B cell (primary cell): Measurements from ENCODE around the gene GMNC. TPM values are rescaled to one million over a fixed set of nuclear protein-coding genes. Genes with fewer than 3 reads are reported as not detected.

ENCODE experiments used
- ATAC-seq: fragments of 200-7000 bp; cut with Tn5 transposase; one replicate; pipeline ENCODE4 v1.10.0; 2021; ENCODE audit warnings: low read depth, mild to moderate bottlenecking, moderate number of reproducible peaks, moderate library complexity
- CTCF ChIA-PET: fragments of 350-600 bp; sonication (Branson Sonifier 250); formaldehyde crosslinking; loops from one replicate; lab custom pipeline; 2021; ENCODE audit warnings: antibody characterized with exemption, inconsistent platforms; lab: Charles Lee
- POLR2A ChIA-PET: fragments of 350-600 bp; sonication (Branson Sonifier 250); formaldehyde crosslinking; loops from one replicate; lab custom pipeline; 2021; ENCODE audit warnings: antibody characterized with exemption; lab: Charles Lee
- DNase-seq: peaks from one replicate; pipeline ENCODE4 v3.0.0; 2013
- H2AFZ ChIP-seq: 2 replicates; pipeline ENCODE4 v1.6.1; 2012; ENCODE audit warnings: mild to moderate bottlenecking, low read depth, low read length; ENCODE audit not compliant: insufficient read depth, poor library complexity, severe bottlenecking
- H3K27ac ChIP-seq, 2 donors: 1 replicate in 1 of 2; 2 replicates in 1 of 2; pipeline ENCODE4 v1.5.1; 2012 to 2013; ENCODE audit warnings: low read length in 2 of 2, mild to moderate bottlenecking in 2 of 2, moderate library complexity in 1 of 2
- H3K27me3 ChIP-seq, 4 experiments: fragments of 200-600 bp in 1 of 4; sonication (generic) in 1 of 4; replicated peaks in 1 of 4; 1 replicate in 2 of 4; 2 replicates in 2 of 4; pipeline versions ENCODE4 v1.6.1 to v1.7.0; 2013 to 2016; ENCODE audit warnings: low read length in 3 of 4, mild to moderate bottlenecking in 2 of 4, mixed read lengths in 1 of 4, moderate library complexity in 1 of 4; ENCODE audit not compliant: insufficient read depth in 4 of 4, control insufficient read depth in 3 of 4; ENCODE audit errors: control extremely low read depth in 1 of 4
- H3K36me3 ChIP-seq, 2 experiments: replicated peaks in 1 of 2; 1 replicate in 1 of 2; 2 replicates in 1 of 2; pipeline versions ENCODE4 v1.6.1 to v1.7.1; 2013; ENCODE audit warnings: low read length in 1 of 2; ENCODE audit not compliant: insufficient read depth in 2 of 2, control insufficient read depth in 1 of 2; ENCODE audit errors: control extremely low read depth in 1 of 2, extremely low read depth in 1 of 2
- H3K4me1 ChIP-seq, 2 donors: fragments of 200-600 bp in 1 of 2; sonication (generic) in 1 of 2; 1 replicate in 1 of 2; 2 replicates in 1 of 2; pipeline versions ENCODE4 v1.5.1 to v1.6.1; 2013 to 2017; ENCODE audit warnings: low read length in 2 of 2; ENCODE audit not compliant: control insufficient read depth in 2 of 2, insufficient read depth in 2 of 2
- H3K4me2 ChIP-seq: replicated peaks from 2 replicates; pipeline ENCODE3; 2012; ENCODE audit warnings: mild to moderate bottlenecking, low read depth, low read length; ENCODE audit not compliant: poor library complexity, severe bottlenecking
- H3K4me3 ChIP-seq, 5 experiments: fragments of 200-600 bp in 1 of 5; sonication (generic) in 1 of 5; 1 replicate in 3 of 5; 2 replicates in 2 of 5; pipeline versions ENCODE4 v1.5.1 to v1.7.0; 2011 to 2016; ENCODE audit warnings: low read length in 4 of 5, mild to moderate bottlenecking in 4 of 5, low read depth in 2 of 5, control low read depth in 1 of 5, moderate library complexity in 1 of 5; ENCODE audit not compliant: insufficient read depth in 1 of 5; ENCODE audit errors: control extremely low read depth in 1 of 5, extremely low read depth in 1 of 5
- H3K79me2 ChIP-seq: fragments of 200-600 bp; sonication (generic); one replicate; pipeline ENCODE4 v1.6.0; 2016; ENCODE audit warnings: low read length; ENCODE audit not compliant: control insufficient read depth, insufficient read depth
- H3K9ac ChIP-seq: fragments of 200-600 bp; sonication (generic); 2 replicates; pipeline ENCODE4 v1.6.1; 2017; ENCODE audit warnings: mild to moderate bottlenecking, low read length, moderate library complexity
- H3K9me3 ChIP-seq, 3 donors: one replicate each; pipeline versions ENCODE4 v1.6.1 to v1.7.1; 2013; ENCODE audit warnings: low read length in 2 of 3; ENCODE audit not compliant: control insufficient read depth in 2 of 3, insufficient read depth in 1 of 3; ENCODE audit errors: control extremely low read depth in 1 of 3
- H4K20me1 ChIP-seq: 2 replicates; pipeline ENCODE4 v1.6.0; 2012; ENCODE audit warnings: mild to moderate bottlenecking, low read length; ENCODE audit not compliant: insufficient read depth, control insufficient read depth, poor library complexity, severe bottlenecking
- H3K27ac Mint-ChIP-seq: one replicate; pipeline ENCODE4 v1.8.0; 2021; ENCODE audit warnings: mixed read lengths
- H3K27me3 Mint-ChIP-seq: one replicate; pipeline ENCODE4 v1.8.0; 2021; ENCODE audit warnings: mixed read lengths
- H3K4me1 Mint-ChIP-seq: one replicate; pipeline ENCODE4 v1.8.0; 2021; ENCODE audit warnings: mixed read lengths
- H3K4me3 Mint-ChIP-seq: one replicate; pipeline ENCODE4 v1.8.0; 2021; ENCODE audit warnings: mixed read lengths
- H3K9me3 Mint-ChIP-seq: one replicate; pipeline ENCODE4 v1.8.0; 2022; ENCODE audit warnings: mixed read lengths; ENCODE audit not compliant: insufficient read depth
- EZH2 ChIP-seq: IDR thresholded peaks from 2 replicates; pipeline ENCODE4 v1.6.1; 2012; ENCODE audit warnings: borderline replicate concordance, low read depth, mild to moderate bottlenecking, moderate library complexity, low read length; ENCODE audit not compliant: insufficient read depth, poor library complexity, severe bottlenecking
- WGBS: methylation state at CpG from one replicate; pipeline ENCODE4 v1.1.5; 2013; ENCODE audit warnings: missing lambda C conversion rate; ENCODE audit not compliant: insufficient coverage; 5-methylcytosine and 5-hydroxymethylcytosine counted together
- intact Hi-C: fragments of 100-400 bp; cut with micrococcal nuclease; formaldehyde crosslinking; loops from one replicate; pipeline ENCODE4 v1.10.0; 2022
- polyA plus RNA-seq: library from polyadenylated mRNA; depleted of rRNA; stranded (reverse); fragments of >200 nt; gene quantifications from 2 replicates; pipeline ENCODE4 v1.2.3, GENCODE V29; 2012
- total RNA-seq, 2 donors: library from RNA; stranded (reverse); fragments of 120-200 nt in 1 of 2; gene quantifications; 1 replicate in 1 of 2; 2 replicates in 1 of 2; pipeline versions ENCODE4 v1.2.3 to v1.2.4, GENCODE V29; 2013 to 2022
- TF ChIP-seq, protein P1 (sequence below): fragments of 200-600 bp; IDR thresholded peaks from one replicate; pipeline ENCODE4 v1.8.0; 2022; ENCODE audit warnings: antibody characterized with exemption, mild to moderate bottlenecking

GMNC gene
- total and polyA plus RNA-seq, 2 donors (not counting 1 experiment from before 2014, with no cell fraction given) = not detected

DNA sequence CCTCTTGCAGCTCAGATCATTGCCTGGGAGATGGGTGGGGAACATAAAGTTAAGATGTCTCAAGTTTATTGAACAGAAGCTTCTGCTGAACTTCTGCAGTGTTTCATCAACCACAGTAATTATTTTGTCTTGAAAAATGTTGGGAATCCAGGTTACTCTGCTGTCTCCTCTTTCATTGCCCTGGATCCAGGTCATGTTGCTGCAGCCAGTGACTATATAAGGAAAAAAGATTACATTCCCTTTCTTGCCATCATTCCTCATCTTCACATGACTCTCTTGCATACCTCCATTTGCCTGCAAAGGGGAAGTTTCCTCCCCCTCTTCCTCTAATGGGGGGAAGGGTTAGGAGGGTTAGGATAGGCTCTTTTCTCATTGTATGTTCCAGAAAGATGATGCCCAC lies 15.1 kb downstream of the GMNC start:
- H3K36me3 ChIP-seq = no peaks in the 10 kb centered on the region
- Mint-ChIP-seq H3K9me3 (no peaks in the 10 kb centered on the region), H3K27ac (no peak overlapping the region), H3K27me3 (no peaks in the 10 kb centered on the region), H3K4me3 (no peak overlapping the region), H3K4me1 (no peaks in the 10 kb centered on the region)
- H3K4me2 ChIP-seq = no peak overlapping the region
- no peak for ATAC-seq
- no peak for DNase-seq
- no peaks in the 10 kb centered on the region for H3K79me2 ChIP-seq
- H2AFZ ChIP-seq = no peak overlapping the region
- H4K20me1 ChIP-seq = no peaks in the 10 kb centered on the region
- TF ChIP-seq EZH2 = no peak
- TF ChIP-seq, protein P1, sequence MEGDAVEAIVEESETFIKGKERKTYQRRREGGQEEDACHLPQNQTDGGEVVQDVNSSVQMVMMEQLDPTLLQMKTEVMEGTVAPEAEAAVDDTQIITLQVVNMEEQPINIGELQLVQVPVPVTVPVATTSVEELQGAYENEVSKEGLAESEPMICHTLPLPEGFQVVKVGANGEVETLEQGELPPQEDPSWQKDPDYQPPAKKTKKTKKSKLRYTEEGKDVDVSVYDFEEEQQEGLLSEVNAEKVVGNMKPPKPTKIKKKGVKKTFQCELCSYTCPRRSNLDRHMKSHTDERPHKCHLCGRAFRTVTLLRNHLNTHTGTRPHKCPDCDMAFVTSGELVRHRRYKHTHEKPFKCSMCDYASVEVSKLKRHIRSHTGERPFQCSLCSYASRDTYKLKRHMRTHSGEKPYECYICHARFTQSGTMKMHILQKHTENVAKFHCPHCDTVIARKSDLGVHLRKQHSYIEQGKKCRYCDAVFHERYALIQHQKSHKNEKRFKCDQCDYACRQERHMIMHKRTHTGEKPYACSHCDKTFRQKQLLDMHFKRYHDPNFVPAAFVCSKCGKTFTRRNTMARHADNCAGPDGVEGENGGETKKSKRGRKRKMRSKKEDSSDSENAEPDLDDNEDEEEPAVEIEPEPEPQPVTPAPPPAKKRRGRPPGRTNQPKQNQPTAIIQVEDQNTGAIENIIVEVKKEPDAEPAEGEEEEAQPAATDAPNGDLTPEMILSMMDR = no peak
- no peaks in the 10 kb centered on the region for H3K9me3 ChIP-seq
- ChIA-PET POLR2A (no interaction called here), CTCF (no interaction called here)
- no peaks in the 10 kb centered on the region for H3K27me3 ChIP-seq
- intact Hi-C loops = no loop called here
- H3K9ac ChIP-seq = no peak overlapping the region
- no peaks in the 10 kb centered on the region for H3K4me1 ChIP-seq
- H3K27ac ChIP-seq = no peak overlapping the region
- no peak overlapping the region for H3K4me3 ChIP-seq

DNA sequence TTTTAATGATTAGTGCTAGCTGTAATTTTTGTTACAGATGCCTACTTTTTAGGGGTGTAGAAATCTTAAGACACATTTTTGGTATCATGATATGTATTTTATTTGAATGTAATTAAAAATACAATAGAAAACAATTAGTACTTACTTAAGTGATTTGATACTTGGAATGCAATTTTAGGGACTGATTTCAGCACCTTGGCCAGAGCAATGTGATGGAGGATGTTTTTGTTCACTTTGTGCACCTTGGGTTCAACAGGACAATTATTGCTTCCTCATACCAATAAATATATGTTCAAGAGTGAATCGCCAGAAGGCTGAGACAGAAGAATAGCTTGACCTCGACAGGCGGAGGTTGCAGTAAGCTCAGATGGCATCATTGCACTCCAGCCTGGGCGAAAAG lies 22.3 kb downstream of the GMNC start:
- Mint-ChIP-seq H3K27me3 (no peaks in the 10 kb centered on the region), H3K4me3 (no peak overlapping the region), H3K9me3 (no peaks in the 10 kb centered on the region), H3K4me1 (no peaks in the 10 kb centered on the region), H3K27ac (no peak overlapping the region)
- Histone ChIP-seq H2AFZ (no peak overlapping the region), H3K4me2 (no peak overlapping the region), H3K36me3 (no peaks in the 10 kb centered on the region), H3K4me3 (no peak overlapping the region), H3K9me3 (no peaks in the 10 kb centered on the region), H4K20me1 (no peaks in the 10 kb centered on the region), H3K79me2 (no peaks in the 10 kb centered on the region), H3K27ac (no peak overlapping the region), H3K4me1 (no peaks in the 10 kb centered on the region), H3K9ac (no peak overlapping the region), H3K27me3 (no peaks in the 10 kb centered on the region)
- no peak for TF ChIP-seq EZH2
- TF ChIP-seq, protein P1 = no peak
- POLR2A ChIA-PET = no interaction called here
- intact Hi-C loops = no loop called here
- ATAC-seq (no peak), DNase-seq (no peak)
- CTCF ChIA-PET = interaction anchor here (0.7 kb wide), 1 partner anchor 224 kb away, joined by 4 read pairs; no protein-coding TSS in a partner anchor
- WGBS = 63% methylated on average over 3 of the region's 4 CpGs
